ENCODE measurements around the gene APBA2.

DNA sequence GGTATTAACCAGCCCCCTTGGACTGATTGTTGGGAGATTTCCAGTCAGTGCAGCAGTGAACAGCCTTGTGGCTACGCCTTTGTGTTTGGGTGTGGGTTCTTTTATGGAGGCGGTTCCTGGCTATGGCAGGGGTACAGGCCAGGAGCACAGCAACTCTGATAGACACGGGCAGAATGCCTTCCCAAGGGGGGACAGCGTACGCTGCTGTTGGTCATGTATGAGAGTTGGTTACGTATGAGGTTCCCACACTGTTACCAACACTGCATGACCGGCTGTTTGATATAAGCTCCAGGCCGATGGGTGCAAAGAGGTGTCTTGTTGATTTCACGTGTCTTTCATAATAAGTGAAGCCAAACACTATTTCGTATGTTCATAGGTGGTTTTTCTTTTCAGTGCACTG is 196.0 kb downstream of the APBA2 start:
- TF ChIP-seq, protein P1, sequence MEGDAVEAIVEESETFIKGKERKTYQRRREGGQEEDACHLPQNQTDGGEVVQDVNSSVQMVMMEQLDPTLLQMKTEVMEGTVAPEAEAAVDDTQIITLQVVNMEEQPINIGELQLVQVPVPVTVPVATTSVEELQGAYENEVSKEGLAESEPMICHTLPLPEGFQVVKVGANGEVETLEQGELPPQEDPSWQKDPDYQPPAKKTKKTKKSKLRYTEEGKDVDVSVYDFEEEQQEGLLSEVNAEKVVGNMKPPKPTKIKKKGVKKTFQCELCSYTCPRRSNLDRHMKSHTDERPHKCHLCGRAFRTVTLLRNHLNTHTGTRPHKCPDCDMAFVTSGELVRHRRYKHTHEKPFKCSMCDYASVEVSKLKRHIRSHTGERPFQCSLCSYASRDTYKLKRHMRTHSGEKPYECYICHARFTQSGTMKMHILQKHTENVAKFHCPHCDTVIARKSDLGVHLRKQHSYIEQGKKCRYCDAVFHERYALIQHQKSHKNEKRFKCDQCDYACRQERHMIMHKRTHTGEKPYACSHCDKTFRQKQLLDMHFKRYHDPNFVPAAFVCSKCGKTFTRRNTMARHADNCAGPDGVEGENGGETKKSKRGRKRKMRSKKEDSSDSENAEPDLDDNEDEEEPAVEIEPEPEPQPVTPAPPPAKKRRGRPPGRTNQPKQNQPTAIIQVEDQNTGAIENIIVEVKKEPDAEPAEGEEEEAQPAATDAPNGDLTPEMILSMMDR (conservative IDR thresholded peaks at IDR 0.05; ENCODE audit: low read length), result no peak
- no peak for TF ChIP-seq EZH2phosphoT487 (IDR thresholded peaks at IDR 0.05; ENCODE audit: borderline replicate concordance)
